Measurements from ENCODE around the gene SERGEF.

SERGEF gene

DNA sequence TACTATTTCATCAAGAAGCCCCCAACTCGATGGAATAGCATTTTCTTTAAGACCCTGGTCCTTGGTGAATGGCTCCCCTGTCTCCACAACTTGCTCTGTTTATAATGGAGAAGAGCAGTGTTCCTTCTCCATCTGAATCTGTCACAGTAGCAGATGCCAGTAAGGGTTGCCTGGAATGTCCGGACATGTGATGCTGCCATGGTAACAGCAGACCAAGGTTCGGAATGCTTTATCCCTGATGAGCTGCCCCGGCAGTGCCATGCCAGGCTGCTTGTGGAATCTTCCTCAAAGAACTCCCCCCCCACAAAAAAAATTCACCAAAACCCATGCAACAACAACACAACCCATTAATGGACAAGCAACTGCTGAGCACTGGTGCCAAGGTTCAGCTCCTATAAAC, 205.8 kb downstream of the SERGEF start:
- no peak for DNase-seq

DNA sequence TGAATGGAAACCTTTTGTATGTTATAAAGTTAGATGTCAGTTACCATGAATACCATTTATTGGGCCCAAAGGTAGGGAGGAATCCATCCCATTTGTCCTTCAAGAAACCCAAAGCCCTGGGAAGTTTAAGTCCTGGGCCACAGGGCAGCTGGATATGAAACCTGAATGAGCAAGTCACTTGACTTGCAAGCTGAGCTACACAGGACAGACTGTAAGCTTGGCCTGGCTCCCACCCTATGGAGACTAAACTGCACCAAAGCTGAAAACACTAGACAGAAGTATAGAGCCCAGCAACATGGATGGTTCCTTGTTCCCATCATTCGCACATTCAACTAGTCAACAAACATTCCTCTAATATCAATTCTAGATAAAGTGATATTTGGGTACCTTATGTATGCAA, 207.0 kb downstream of the SERGEF start:
- DNase-seq = no peak

DNA sequence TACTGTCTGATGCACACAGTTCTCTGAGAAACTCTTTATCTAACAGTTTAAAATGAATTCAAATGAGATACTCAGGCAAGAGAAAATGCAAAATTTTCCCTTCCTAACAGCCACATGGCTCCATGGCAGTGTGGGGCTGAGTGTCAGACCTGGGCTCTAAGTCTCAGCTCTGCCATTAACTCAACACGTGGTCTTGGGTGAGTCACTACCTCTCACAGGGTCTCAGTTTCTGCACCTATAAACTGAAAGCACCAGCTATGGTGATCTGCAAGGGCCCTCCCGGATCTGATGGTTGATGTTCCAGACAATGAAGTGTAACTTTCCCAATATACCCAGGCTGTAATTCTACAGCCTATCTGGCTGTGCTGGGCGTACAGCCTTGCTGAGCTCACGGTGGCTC, 207.8 kb downstream of the SERGEF start:
- no peak for DNase-seq

DNA sequence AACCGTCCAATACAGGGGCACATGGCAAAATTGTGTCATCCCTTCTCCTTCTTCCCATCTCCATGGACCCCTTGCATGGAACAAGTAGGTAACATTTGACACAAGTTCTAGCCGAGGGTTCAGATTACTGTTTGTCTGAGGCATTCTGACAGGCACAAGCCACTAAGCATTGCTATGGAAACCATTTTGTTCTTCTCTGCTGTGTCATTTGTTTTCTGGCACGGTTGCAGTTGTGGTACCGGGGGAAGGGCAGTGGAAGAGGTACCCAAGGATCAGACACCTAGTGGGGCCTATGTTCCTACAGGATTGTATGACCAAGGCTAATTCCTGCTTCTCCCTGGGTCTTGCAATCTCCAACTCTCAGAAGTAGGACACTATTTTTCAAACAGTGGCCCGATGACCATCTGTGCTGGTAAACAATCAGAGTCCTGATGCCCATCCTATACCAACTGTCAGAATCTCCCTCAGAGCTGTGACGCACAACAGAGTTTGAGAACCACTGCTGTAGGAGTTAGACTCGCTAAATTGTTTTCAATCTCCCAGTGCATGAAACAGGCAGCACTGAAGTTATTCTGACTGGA, 209.0 kb downstream of the SERGEF start:
- DNase-seq = no peak

DNA sequence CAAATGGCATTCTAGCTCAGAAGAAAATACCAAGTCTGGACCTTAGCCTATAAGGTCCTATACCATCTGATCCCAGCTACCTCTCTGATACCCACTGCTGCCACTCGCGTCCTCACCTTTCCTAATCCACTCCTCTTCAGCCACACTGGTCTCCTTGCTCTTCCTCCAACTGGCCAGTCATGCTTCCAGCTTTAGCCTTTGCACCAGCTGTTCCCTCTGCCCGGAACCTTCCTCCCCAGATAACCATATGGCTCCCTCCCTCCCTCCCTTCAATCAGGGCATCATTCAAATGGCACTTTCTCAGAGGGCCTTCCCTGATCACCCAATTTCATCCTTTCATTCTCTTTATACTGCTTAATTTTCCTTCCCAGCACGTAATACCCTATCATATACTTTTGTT, 210.4 kb downstream of the SERGEF start:
- no peak for DNase-seq

DNA sequence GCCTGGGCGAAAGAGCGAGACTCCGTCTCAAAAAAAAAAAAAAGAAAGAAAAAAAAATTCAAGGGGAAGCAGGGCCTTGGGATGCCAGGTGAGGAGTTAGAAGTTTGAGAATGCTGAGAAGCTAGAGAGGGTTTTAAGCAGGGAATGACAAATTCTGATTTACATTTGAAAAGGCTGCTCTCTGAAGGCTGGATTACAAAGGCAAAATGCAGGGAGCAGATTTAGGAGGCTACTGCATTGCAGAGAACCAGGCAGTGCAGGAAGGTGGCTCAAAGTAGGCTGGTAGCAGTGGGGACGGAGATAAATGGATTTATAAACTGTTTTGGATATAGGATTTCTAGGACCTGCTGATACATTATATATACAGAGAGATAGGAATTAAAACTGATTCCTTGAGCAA, 211.7 kb downstream of the SERGEF start:
- no peak for DNase-seq

DNA sequence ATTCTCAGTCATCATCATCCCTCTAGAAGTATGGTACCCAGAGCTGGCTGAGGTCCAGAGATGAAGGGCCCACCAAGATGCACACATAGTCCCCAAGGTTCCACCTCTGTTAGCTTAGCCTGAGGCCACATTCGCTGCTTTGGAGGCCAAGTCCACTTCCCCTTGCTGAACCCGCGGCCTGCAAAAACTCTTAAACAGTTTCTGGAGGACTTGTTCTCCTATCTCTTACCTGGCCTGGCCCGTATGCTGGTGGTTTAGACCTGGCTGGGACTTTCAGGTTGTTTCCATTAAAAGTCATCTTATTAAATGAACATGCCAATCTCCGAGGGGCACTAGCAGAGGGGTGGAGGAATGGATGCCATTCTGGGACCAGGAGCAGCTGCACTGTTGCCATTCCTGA, 213.7 kb downstream of the SERGEF start:
- peak; percentile 19 for DNase-seq

DNA sequence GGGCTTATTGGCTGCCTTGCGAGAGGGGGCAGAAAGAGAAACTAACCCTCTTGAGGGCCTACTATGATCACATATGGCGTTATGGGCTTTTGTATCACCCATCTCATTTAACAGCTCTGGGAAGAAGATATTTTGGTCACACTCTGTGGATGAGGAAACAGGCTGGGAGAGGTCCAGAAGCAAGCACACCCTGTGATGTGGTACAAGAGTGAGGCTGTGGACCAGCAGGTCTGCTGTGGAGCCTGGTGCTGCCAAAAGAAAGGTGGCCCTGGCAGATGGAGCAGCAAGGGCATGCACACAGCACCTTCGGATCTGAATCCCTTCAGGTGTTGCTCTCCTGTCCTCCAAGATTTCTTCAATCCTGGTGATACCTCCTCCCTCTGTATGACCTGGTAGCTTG, 214.1 kb downstream of the SERGEF start:
- peak; percentile 31 for DNase-seq

DNA sequence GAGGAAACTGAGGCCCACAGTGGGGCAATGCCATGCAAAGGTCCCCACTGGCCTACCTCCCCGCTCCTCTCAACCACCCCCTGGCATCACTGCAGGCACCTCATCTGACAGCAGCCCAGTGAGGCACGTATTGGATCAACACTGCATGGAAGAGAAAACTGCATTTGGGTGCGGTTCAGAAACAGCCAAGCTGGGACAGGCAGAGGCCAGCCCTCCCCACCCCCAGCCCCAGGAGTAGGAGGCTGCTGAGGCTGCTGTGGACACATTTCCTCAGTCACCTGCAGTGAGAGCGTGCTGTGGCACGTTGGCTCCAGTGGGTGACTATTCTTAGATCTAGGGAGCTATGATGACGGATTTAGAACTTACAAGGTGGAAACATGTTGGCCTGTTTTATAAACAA, 214.6 kb downstream of the SERGEF start:
- peak; percentile 52 for DNase-seq

DNA sequence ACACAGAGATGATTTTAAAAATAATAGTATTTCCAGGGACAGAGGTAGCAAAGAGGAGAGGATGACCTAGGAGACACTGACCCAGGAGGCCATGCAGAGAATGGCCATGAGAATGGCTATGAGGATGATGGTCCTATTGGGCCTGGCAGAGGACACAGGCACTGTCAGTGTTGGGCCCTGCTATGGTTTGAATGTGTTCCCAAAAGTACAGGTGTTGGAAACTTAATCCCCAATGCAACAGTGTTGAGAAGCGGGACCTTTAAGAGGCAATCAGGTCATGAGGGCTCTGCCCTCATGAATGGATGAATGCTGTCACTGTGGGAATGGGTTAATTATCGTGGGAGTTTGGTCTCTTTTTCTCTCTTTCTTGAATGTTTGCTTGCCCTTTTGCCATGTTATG, 216.7 kb downstream of the SERGEF start:
- no peak for DNase-seq

DNA sequence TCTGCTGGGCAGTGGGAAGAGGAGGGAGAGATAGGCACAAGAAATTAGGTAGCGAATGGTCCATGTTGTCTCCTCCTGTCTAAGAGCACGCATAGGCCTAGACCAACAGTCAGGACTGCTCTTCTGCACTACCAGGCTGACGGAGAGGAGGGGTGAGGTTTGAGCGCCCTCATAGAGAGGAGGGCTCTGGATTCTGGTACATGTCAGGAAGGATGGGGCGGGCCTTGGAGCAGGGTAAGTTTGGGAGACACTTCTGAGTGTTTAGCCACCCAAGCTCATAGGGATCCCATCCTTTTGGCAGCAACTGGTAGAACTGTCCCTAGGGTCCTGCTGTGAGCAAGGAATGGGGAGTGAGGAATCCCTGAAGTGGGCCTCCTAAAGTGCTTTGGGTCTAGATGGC, 217.9 kb downstream of the SERGEF start:
- DNase-seq = no peak

DNA sequence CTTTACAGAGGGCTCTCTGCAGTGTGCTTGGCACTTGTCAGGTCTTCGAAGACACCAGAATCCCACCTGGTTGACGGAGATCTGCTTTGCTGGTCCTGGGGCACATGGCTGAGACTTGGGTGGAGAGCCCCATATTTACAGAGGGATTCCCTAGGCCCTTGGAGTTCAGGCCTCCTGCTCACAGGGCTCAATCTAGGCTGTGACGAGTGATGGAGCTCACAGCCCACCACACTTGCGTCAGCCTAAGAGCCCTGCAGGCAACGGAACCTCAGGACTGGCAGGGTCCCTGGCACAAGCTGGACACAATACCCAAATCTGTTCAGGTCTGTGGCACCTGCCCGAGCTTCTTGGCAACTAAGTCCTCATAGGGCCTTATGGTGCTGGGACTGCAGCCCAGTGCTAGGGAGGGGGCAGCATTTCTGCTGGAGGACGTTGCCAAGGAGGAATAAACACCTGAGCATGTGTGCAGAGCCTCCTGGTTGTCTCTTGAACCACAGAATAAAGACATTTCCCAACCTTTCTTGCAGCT, 219.1 kb downstream of the SERGEF start:
- no peak for DNase-seq

DNA sequence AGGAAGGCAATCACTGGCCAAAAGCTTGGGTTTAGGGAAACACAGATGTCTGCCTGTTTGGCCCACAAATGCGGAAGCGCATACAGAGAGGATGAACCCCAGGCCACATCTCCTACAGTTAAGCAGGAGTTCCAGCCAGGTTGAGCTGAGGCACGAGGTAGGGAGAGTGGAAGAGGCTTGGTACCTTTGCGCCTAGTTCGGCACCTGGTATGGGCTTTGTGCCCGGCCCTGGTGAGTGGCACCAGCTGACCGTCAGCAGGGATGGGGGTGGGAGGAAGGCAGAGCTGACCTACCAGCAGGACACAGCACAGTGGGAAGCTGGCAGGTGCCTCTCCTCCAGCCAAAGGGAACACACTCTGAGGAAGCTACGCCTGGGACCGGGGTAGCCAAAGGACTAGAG, 220.7 kb downstream of the SERGEF start:
- DNase-seq = peak; percentile 16

DNA sequence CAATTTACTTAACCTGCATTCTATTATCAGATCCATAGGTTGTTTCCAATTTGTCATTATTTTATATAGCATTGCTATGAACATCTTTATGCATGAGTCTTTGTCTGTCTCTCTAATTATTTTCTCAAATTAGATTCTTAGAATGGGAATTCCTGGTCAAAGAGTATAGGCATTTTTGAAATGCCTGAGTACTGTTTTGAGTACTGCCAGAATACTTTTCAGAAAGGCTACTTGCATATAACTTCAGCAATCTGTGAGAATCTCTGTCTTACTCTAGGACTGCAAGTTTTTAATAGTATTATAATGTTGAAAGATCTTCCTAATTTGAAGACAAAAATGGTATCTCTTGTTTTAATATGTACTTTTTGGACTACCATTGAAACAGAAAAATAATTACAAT, 221.7 kb downstream of the SERGEF start:
- no peak for DNase-seq

DNA sequence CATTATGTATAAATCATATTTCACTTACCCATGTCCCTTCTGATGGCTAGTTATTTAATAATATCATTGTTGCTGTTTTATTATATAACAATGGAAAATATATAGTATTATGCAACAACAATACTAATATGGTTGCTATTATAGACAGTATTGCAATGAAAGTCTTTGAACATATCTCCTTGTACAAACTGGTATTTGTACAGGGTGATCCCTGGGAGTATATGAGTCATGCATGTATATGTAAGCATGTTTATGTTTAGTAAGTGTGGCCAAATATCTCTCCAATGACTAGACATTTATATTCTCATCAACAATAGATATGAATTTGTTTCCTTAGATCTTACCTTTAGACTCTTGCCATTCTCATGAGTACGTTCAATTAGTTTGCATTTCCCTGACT, 222.4 kb downstream of the SERGEF start:
- DNase-seq = no peak

DNA sequence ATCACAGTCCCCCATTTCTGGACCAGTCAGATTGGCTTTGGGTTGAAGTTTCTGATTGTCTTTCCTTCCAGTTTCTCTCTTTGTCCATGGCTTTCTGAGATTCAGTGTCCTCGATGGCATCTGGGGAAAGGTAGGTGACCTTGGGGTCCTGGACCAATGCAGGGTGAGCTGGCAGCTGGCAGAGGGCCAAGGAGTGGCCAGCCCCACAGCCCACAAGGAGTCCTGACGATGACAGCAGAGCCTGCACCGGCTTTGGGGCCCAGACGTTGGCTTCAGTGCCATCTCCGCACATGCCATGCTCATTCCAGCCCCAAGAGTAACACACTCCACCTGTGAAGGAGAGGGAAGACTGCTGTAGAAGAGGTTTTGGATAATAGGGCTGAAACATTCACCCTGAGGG, 224.8 kb downstream of the SERGEF start:
- peak; percentile 46 for DNase-seq

DNA sequence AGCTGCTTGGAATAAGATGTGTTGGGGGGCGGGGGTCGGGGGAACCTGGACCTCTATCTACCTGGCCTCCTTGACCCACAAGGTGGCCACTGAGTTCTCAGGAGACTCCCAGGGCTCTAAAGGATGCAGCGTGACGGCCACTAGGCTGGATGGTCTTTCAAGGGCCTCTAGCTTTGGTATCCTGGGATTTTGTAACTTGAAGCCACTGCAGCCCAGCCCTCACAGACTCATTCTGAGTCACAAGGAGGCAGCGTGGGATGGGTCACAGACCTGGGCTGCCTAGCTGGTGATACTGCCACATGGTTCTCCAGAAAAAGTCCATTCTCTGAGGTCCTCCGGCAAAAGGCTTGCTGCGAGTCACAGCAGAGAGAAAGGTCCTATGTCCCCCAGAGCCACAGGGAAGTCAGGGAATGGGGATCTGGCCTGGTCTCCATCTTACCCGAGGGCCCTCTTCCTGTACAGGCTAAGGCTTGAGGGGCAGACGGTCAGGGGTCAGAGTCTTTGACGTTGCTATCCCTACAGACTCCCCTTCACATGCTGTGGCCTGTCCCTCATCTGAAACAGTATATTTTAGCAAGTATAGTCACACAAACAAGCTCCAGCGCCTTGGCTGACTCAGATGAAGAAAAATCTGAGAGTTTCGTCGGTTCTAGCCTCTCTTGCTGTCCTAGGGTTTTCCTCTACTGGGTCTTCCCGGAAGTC, 225.9 kb downstream of the SERGEF start:
- DNase-seq = peak; percentile 39

DNA sequence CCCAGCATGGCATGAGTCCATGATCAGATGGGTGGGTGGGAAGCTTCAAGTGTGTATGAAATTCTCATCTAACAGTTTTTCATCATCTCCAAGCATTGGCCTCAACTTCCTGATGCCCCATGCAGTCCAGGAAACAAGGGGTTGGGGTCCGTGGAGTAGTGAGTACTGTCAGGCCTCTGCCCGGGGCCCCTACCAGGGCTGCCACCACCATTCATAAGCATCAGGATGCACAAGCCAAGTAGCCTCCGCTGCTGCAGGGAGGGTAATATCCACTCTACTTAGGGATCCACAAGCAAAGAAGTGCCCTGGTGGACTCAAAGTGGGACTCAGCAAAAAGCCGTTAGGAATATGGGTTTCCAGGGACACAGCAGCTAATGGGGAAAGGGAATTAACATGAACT, 229.0 kb downstream of the SERGEF start:
- peak; percentile 30 for DNase-seq

DNA sequence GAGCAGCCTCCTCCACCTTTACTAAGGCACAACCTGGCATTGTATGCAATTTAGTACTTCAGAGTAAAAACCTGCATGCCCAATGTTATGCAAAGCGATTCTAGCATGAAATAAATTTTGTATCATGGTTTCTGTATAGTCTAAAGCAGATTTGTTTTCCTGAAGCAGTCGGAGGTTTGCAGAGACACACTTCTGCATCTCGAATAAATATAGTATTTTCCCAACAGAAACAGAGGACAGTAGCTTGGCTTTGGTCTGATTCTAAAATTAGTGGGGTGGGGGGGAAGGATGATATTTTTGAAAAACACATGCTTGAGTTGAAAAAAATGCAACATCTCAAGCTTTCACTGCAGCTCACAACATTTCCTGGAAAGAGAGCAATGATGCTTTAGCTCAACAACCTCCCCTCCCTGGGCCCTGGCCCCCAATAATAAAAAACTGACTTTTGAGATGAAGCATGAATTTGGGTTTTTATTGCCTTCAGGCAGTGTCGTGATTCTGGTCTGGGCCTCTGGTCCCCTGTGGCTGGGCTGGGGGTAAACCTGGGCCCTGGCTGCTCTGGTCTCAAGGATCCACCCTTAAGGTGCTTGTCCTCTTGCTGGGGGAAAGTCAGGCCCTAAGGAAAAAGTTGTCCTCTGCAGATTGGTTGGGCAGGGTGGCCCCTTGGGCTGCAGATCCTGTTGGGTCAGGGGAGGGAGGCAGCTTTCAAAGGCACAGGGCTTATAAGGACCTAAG, 230.1 kb downstream of the SERGEF start:
- no peak for DNase-seq

DNA sequence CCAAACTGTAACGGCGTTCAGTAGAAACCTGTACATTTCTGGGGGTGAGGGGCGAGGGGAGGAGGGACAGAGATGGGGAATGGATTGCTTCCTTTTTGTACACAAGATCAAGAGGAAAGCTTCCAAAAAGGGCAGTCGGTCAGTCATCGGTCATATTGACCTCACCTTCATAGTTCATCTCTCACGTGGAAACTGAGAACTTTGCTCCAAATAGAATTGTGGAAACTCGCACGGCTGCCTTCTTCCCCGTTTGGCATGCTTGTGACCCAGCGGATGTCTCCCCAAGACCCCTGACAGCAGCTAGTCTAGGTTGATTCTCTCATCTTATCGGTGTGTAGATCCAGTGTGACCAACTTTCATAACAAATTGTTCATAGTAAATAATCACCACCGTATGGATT, 230.7 kb downstream of the SERGEF start:
- peak; percentile 24 for DNase-seq

DNA sequence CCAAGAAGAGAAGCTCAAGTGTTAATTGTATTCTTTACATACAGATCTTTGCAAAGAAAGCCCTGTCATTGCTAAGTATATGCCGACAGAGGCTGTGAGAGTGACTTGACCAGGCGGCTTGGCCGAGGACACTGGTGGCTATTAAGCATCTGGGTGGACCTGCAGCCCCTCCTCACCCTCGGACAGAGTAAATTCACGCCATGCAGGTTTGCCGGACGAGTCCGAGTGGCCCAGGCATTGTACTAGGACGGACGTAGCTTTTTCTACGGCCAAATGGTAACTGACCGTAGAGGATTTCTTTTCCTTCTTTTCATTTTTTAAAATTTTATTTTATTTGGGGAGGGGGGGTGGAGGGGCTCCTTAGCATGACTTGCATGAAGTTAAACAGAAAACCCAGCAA, 231.2 kb downstream of the SERGEF start:
- peak; percentile 54 for DNase-seq

DNA sequence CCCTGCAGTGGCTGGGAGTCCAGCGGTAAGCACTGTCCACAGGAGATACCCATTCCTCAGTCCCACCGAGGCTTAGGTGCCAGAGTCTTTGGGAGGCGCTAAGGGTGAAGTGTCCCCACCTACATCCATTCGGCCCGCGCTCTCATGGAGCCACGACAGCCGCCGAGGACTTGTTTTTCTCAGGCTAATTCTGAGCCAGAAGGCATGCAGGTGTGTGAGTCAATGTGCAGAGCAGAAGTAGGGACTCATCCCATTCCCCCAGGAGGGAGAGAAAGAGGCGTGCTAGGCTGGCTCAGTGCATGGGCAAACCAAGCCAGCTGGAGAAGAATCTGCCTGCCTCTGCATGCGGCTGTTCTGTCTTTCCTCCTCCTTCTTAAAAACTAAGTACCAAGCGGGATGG, 231.6 kb downstream of the SERGEF start:
- peak; percentile 41 for DNase-seq

DNA sequence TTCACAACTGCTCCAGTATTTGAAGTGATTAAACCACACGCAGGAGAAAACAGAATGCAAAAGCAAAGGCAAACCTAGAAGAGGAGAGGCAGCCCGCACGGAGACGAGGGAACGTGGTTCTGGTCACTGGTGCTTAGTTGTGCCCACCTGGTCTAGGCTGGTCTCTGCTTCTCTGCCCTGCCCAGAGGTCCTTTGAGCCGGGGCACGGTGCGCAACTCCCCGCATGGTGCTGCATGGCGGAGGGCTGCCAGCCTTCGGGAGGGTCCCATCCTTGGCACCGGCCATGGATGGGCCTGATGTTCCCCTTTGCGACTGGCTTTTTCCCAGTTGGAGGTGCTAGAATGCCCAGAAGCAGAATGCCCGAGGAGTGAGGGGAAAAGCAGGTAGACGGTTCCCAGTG, 232.2 kb downstream of the SERGEF start:
- peak; percentile 53 for DNase-seq

Data from activated effector memory CD4-positive, alpha-beta T cell treated with anti-CD3 and anti-CD28 coated beads, Interleukin-2, amount 50 U/mL, for 16 hours (primary cell).